Trophoblast cell (in vitro differentiated cells and primary cell): ENCODE data around the gene PRSS12.

Experiments
- DNase-seq, 2 donors: peaks; one replicate each; pipeline ENCODE4 v3.0.0-alpha.2; 2016
- H2AFZ ChIP-seq: 2 replicates; pipeline ENCODE4 v1.6.1; 2013; ENCODE audit warnings: low read length, moderate library complexity, mild to moderate bottlenecking; ENCODE audit not compliant: insufficient read depth, poor library complexity
- H2AK5ac ChIP-seq: 2 replicates; pipeline ENCODE4 v1.6.1; 2013; ENCODE audit warnings: mild to moderate bottlenecking, low read length
- H2BK120ac ChIP-seq: 2 replicates; pipeline ENCODE4 v1.6.1; 2013; ENCODE audit warnings: low read length, mild to moderate bottlenecking, moderate library complexity; ENCODE audit not compliant: insufficient read depth, poor library complexity
- H2BK12ac ChIP-seq: 2 replicates; pipeline ENCODE4 v1.6.1; 2013; ENCODE audit warnings: mild to moderate bottlenecking, low read length, moderate library complexity
- H2BK5ac ChIP-seq: 2 replicates; pipeline ENCODE4 v1.6.1; 2013; ENCODE audit warnings: low read length, low read depth, moderate library complexity, mild to moderate bottlenecking; ENCODE audit not compliant: poor library complexity
- H3K14ac ChIP-seq: 2 replicates; pipeline ENCODE4 v1.6.1; 2013; ENCODE audit warnings: mild to moderate bottlenecking, low read length
- H3K18ac ChIP-seq: 2 replicates; pipeline ENCODE4 v1.6.1; 2013; ENCODE audit warnings: mild to moderate bottlenecking, low read length
- H3K23ac ChIP-seq: 2 replicates; pipeline ENCODE4 v1.6.1; 2013; ENCODE audit warnings: low read length
- H3K27ac ChIP-seq: 2 replicates; pipeline ENCODE4 v1.5.1; 2013; ENCODE audit warnings: low read depth, mild to moderate bottlenecking, inconsistent platforms, low read length, moderate library complexity
- H3K27me3 ChIP-seq: 2 replicates; pipeline ENCODE4 v1.6.1; 2013; ENCODE audit warnings: inconsistent platforms, mild to moderate bottlenecking, low read length, moderate library complexity; ENCODE audit not compliant: insufficient read depth
- H3K36me3 ChIP-seq, 2 experiments: 1 replicate in 1 of 2; 2 replicates in 1 of 2; pipeline ENCODE4 v1.6.1; 2013; ENCODE audit warnings: low read length in 2 of 2, mild to moderate bottlenecking in 2 of 2, moderate library complexity in 1 of 2; ENCODE audit not compliant: insufficient read depth in 2 of 2, control insufficient read depth in 1 of 2
- H3K4ac ChIP-seq: 2 replicates; pipeline ENCODE4 v1.6.1; 2013; ENCODE audit warnings: low read depth, mild to moderate bottlenecking, low read length, moderate library complexity
- H3K4me1 ChIP-seq, 2 experiments: 1 replicate in 1 of 2; 2 replicates in 1 of 2; pipeline ENCODE4 v1.6.1; 2013; ENCODE audit warnings: low read length in 2 of 2, mild to moderate bottlenecking in 2 of 2, moderate library complexity in 1 of 2; ENCODE audit not compliant: insufficient read depth in 2 of 2, control insufficient read depth in 1 of 2
- H3K4me2 ChIP-seq: 2 replicates; pipeline ENCODE4 v1.6.1; 2013; ENCODE audit warnings: inconsistent platforms, mild to moderate bottlenecking, low read length, moderate library complexity
- H3K4me3 ChIP-seq: 2 replicates; pipeline ENCODE4 v1.5.1; 2013; ENCODE audit warnings: mild to moderate bottlenecking, low read depth, low read length, inconsistent platforms
- H3K79me1 ChIP-seq: one replicate; pipeline ENCODE4 v1.6.1; 2013; ENCODE audit warnings: low read length
- H3K79me2 ChIP-seq: 2 replicates; pipeline ENCODE4 v1.6.1; 2013; ENCODE audit warnings: low read length, mild to moderate bottlenecking; ENCODE audit not compliant: control insufficient read depth, insufficient read depth, poor library complexity
- H3K9ac ChIP-seq: 2 replicates; pipeline ENCODE4 v1.6.1; 2013; ENCODE audit warnings: mild to moderate bottlenecking, low read length
- H3K9me3 ChIP-seq: 2 replicates; pipeline ENCODE4 v1.6.1; 2013; ENCODE audit warnings: low read depth, mild to moderate bottlenecking, control low read depth, inconsistent platforms, low read length; ENCODE audit not compliant: insufficient read depth
- H4K12ac ChIP-seq: 2 replicates; pipeline ENCODE4 v1.6.1; 2013; ENCODE audit warnings: low read depth, mild to moderate bottlenecking, low read length, moderate library complexity
- H4K8ac ChIP-seq: 2 replicates; pipeline ENCODE4 v1.6.1; 2013; ENCODE audit warnings: low read depth, mild to moderate bottlenecking, low read length, moderate library complexity
- H4K91ac ChIP-seq: one replicate; pipeline ENCODE4 v1.6.1; 2013; ENCODE audit warnings: low read depth, mild to moderate bottlenecking, low read length, moderate library complexity
- WGBS: extraction: QIAGEN DNeasy Blood & Tissue Kit; methylation state at CpG from one replicate; pipeline ENCODE4 v1.1.7; 2013; ENCODE audit warnings: missing lambda C conversion rate; ENCODE audit not compliant: insufficient read length, insufficient coverage; ENCODE audit errors: extremely low coverage; 5-methylcytosine and 5-hydroxymethylcytosine counted together

The PRSS12 gene

GRCh38 chr4:118277243-118277642 lies 75.6 kb downstream of the PRSS12 start:
- Histone ChIP-seq H2BK5ac (no peak overlapping the region), H2BK12ac (no peak overlapping the region), H3K23ac (no peak overlapping the region), H4K12ac (no peak overlapping the region), H4K8ac (no peak overlapping the region), H3K36me3 (peaks cover 2 to 7% of the 10 kb centered on the region in 2 experiments), H2BK120ac (no peak overlapping the region), H3K79me2 (peaks cover 5% of the 10 kb centered on the region), H3K27ac (no peak overlapping the region), H4K91ac (no peak overlapping the region), H3K9me3 (no peaks in the 10 kb centered on the region), H3K4me2 (no peak overlapping the region), H3K4me1 (no peaks in the 10 kb centered on the region), H2AFZ (no peak overlapping the region), H3K14ac (no peak overlapping the region), H3K4ac (no peak overlapping the region), H3K79me1 (peaks cover 3% of the 10 kb centered on the region), H3K18ac (no peak overlapping the region), H3K27me3 (no peaks in the 10 kb centered on the region), H3K9ac (no peak overlapping the region), H3K4me3 (no peak overlapping the region), H2AK5ac (no peak overlapping the region)
- no CpG with 5 or more reads among the region's 4 CpGs for WGBS
- DNase-seq, result no peak

GRCh38 chr4:118276580-118276979 lies 76.2 kb downstream of the PRSS12 start:
- DNase-seq, result no peak
- Histone ChIP-seq H2BK120ac (no peak overlapping the region), H3K4me2 (no peak overlapping the region)

GRCh38 chr4:118273642-118274041 lies 79.2 kb downstream of the PRSS12 start:
- Histone ChIP-seq H3K23ac (no peak overlapping the region), H3K18ac (no peak overlapping the region), H2BK5ac (no peak overlapping the region), H3K27ac (no peak overlapping the region), H3K9me3 (no peaks in the 10 kb centered on the region), H3K4me1 (no peaks in the 10 kb centered on the region), H4K12ac (no peak overlapping the region), H4K8ac (no peak overlapping the region), H3K14ac (no peak overlapping the region), H2BK12ac (no peak overlapping the region), H3K4me3 (no peak overlapping the region), H3K4ac (no peak overlapping the region), H2AFZ (no peak overlapping the region), H4K91ac (no peak overlapping the region), H3K9ac (no peak overlapping the region), H3K79me1 (peaks cover under 1% of the 10 kb centered on the region), H2BK120ac (no peak overlapping the region), H3K27me3 (no peaks in the 10 kb centered on the region), H3K4me2 (no peak overlapping the region), H3K36me3 (no peaks in the 10 kb centered on the region), H3K79me2 (peaks cover under 1% of the 10 kb centered on the region), H2AK5ac (no peak overlapping the region)
- WGBS, result no CpG with 5 or more reads among the region's 1 CpG
- no peak for DNase-seq

More at GRCh38 chr4:118276580-118276979, 76.2 kb downstream of the PRSS12 start:
- no peaks in the 10 kb centered on the region for H3K27me3 ChIP-seq
- H3K23ac ChIP-seq, result no peak overlapping the region
- no peak overlapping the region for H2AK5ac ChIP-seq
- no peaks in the 10 kb centered on the region for H3K9me3 ChIP-seq
- H4K91ac ChIP-seq, result no peak overlapping the region
- H3K79me2 ChIP-seq, result peaks cover 5% of the 10 kb centered on the region
- H3K27ac ChIP-seq, result no peak overlapping the region
- no CpG with 5 or more reads among the region's 2 CpGs for WGBS
- no peak overlapping the region for H2AFZ ChIP-seq
- H2BK5ac ChIP-seq, result no peak overlapping the region
- H3K36me3 ChIP-seq, result peaks cover 0 to 3% of the 10 kb centered on the region in 2 experiments
- no peak overlapping the region for H3K14ac ChIP-seq
- H3K4me1 ChIP-seq, result no peaks in the 10 kb centered on the region
- H3K79me1 ChIP-seq, result peaks cover 3% of the 10 kb centered on the region
- no peak overlapping the region for H3K18ac ChIP-seq
- H3K4me3 ChIP-seq, result no peak overlapping the region
- H2BK12ac ChIP-seq, result no peak overlapping the region
- no peak overlapping the region for H3K9ac ChIP-seq
- H4K8ac ChIP-seq, result no peak overlapping the region
- H4K12ac ChIP-seq, result no peak overlapping the region
- no peak overlapping the region for H3K4ac ChIP-seq

GRCh38 chr4:118271788-118272187 lies 81.0 kb downstream of the PRSS12 start:
- no peak overlapping the region for H2BK12ac ChIP-seq
- H3K14ac ChIP-seq, result no peak overlapping the region
- no peaks in the 10 kb centered on the region for H3K79me2 ChIP-seq
- H3K27me3 ChIP-seq, result no peaks in the 10 kb centered on the region
- H3K4ac ChIP-seq, result no peak overlapping the region
- H3K18ac ChIP-seq, result no peak overlapping the region
- H3K9ac ChIP-seq, result no peak overlapping the region
- H3K4me2 ChIP-seq, result no peak overlapping the region
- no peak overlapping the region for H3K23ac ChIP-seq
- H4K12ac ChIP-seq, result no peak overlapping the region
- no peak overlapping the region for H2AK5ac ChIP-seq
- no peak overlapping the region for H3K27ac ChIP-seq
- H3K4me3 ChIP-seq, result no peak overlapping the region
- H2AFZ ChIP-seq, result no peak overlapping the region
- no peaks in the 10 kb centered on the region for H3K4me1 ChIP-seq
- no peak overlapping the region for H2BK5ac ChIP-seq
- H4K8ac ChIP-seq, result no peak overlapping the region
- WGBS, result no CpG with 5 or more reads among the region's 2 CpGs
- H3K79me1 ChIP-seq, result no peaks in the 10 kb centered on the region
- no peak overlapping the region for H4K91ac ChIP-seq
- no peaks in the 10 kb centered on the region for H3K36me3 ChIP-seq
- H3K9me3 ChIP-seq, result no peaks in the 10 kb centered on the region
- H2BK120ac ChIP-seq, result no peak overlapping the region
- DNase-seq, result no peak
